ENCODE data around the gene NLRP9. TPM values are rescaled to one million over a fixed set of nuclear protein-coding genes. Genes with fewer than 3 reads are reported as not detected.

Gene NLRP9
- total and polyA plus RNA-seq, 2 of the 13 experiments (the other 11 are each of a cell fraction or from before 2014, with no cell fraction given): not detected

DNA sequence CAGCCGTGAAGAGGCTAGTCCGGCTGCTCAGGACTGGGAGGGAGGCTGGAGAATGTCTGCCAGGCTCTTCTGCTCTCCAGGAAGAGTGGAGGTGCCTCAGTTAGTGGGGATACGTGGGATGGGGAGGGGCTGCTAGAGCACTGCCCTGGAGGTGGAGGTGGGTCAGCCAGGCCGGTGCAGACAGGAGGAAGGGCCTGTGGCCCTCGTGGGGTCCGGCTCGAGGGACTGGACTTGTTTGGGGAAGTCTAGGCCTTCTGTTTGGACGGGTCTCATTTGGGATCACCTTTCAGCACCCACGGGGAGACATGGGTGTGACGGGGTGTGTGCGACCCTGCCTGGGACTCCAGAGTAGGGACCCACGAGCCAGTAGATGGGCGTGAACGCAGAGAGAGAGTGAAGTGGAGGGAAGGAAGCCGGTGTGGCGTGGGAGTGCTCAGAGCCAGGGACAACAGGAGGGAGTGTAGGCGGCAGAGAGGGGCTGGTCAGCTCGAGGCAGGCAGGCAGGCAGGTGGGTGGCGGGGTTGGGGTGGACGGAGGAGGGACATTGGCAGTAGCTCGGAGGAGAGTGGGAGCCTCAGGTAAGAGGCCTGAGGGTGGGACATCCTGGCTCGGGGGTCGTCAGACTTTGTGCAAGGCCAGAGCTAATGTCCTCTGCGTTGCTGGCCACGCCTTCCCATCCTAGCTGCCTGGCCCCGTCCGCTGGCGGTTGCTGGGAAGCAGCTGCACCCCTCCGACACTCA is 51.7 kb downstream of the NLRP9 start (continued):
- TF ChIP-seq, protein P1, sequence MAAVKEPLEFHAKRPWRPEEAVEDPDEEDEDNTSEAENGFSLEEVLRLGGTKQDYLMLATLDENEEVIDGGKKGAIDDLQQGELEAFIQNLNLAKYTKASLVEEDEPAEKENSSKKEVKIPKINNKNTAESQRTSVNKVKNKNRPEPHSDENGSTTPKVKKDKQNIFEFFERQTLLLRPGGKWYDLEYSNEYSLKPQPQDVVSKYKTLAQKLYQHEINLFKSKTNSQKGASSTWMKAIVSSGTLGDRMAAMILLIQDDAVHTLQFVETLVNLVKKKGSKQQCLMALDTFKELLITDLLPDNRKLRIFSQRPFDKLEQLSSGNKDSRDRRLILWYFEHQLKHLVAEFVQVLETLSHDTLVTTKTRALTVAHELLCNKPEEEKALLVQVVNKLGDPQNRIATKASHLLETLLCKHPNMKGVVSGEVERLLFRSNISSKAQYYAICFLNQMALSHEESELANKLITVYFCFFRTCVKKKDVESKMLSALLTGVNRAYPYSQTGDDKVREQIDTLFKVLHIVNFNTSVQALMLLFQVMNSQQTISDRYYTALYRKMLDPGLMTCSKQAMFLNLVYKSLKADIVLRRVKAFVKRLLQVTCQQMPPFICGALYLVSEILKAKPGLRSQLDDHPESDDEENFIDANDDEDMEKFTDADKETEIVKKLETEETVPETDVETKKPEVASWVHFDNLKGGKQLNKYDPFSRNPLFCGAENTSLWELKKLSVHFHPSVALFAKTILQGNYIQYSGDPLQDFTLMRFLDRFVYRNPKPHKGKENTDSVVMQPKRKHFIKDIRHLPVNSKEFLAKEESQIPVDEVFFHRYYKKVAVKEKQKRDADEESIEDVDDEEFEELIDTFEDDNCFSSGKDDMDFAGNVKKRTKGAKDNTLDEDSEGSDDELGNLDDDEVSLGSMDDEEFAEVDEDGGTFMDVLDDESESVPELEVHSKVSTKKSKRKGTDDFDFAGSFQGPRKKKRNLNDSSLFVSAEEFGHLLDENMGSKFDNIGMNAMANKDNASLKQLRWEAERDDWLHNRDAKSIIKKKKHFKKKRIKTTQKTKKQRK (IDR thresholded peaks at IDR 0.05; ENCODE audit: low read length): no peak
- no peak for TF ChIP-seq NR2F1 (CRISPR knock-in tag; IDR thresholded peaks at IDR 0.05)
- no peak for TF ChIP-seq KDM4B (CRISPR knock-in tag; IDR thresholded peaks at IDR 0.05)
- TF ChIP-seq NR2F2 (IDR thresholded peaks at IDR 0.05; ENCODE audit: borderline replicate concordance, low read depth): no peak
- TF ChIP-seq ZNF747 (CRISPR knock-in tag; IDR thresholded peaks at IDR 0.05; ENCODE audit: borderline replicate concordance): no peak
- no peak for TF ChIP-seq HNRNPL (IDR thresholded peaks at IDR 0.05; ENCODE audit: low read depth, low read length)
- TF ChIP-seq, protein P2, sequence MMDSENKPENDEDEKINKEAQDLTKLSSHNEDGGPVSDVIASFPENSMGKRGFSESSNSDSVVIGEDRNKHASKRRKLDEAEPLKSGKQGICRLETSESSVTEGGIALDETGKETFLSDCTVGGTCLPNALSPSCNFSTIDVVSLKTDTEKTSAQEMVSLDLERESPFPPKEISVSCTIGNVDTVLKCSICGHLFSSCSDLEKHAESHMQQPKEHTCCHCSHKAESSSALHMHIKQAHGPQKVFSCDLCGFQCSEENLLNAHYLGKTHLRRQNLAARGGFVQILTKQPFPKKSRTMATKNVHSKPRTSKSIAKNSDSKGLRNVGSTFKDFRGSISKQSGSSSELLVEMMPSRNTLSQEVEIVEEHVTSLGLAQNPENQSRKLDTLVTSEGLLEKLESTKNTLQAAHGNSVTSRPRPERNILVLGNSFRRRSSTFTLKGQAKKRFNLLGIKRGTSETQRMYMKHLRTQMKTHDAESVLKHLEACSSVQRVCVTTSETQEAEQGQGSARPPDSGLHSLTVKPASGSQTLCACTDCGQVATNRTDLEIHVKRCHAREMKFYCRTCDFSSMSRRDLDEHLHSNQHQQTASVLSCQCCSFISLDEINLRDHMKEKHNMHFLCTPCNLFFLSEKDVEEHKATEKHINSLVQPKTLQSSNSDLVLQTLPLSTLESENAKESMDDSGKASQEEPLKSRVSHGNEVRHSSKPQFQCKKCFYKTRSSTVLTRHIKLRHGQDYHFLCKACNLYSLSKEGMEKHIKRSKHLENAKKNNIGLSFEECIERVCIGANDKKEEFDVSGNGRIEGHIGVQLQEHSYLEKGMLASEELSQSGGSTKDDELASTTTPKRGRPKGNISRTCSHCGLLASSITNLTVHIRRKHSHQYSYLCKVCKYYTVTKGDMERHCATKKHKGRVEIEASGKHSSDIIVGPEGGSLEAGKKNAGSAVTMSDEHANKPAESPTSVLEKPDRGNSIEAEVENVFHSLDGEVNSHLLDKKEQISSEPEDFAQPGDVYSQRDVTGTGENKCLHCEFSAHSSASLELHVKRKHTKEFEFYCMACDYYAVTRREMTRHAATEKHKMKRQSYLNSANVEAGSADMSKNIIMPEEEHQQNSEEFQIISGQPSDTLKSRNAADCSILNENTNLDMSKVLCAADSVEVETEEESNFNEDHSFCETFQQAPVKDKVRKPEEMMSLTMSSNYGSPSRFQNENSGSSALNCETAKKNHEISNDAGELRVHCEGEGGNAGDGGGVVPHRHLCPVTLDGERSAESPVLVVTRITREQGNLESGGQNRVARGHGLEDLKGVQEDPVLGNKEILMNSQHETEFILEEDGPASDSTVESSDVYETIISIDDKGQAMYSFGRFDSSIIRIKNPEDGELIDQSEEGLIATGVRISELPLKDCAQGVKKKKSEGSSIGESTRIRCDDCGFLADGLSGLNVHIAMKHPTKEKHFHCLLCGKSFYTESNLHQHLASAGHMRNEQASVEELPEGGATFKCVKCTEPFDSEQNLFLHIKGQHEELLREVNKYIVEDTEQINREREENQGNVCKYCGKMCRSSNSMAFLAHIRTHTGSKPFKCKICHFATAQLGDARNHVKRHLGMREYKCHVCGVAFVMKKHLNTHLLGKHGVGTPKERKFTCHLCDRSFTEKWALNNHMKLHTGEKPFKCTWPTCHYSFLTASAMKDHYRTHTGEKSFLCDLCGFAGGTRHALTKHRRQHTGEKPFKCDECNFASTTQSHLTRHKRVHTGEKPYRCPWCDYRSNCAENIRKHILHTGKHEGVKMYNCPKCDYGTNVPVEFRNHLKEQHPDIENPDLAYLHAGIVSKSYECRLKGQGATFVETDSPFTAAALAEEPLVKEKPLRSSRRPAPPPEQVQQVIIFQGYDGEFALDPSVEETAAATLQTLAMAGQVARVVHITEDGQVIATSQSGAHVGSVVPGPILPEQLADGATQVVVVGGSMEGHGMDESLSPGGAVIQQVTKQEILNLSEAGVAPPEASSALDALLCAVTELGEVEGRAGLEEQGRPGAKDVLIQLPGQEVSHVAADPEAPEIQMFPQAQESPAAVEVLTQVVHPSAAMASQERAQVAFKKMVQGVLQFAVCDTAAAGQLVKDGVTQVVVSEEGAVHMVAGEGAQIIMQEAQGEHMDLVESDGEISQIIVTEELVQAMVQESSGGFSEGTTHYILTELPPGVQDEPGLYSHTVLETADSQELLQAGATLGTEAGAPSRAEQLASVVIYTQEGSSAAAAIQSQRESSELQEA (CRISPR knock-in tag; IDR thresholded peaks at IDR 0.05; ENCODE audit: not compliant biosample characterization): no peak
- no peak for TF ChIP-seq ZNF616 (CRISPR knock-in tag; IDR thresholded peaks at IDR 0.05; ENCODE audit: low read depth)
- TF ChIP-seq HDAC1 (CRISPR knock-in tag; IDR thresholded peaks at IDR 0.05): no peak
- TF ChIP-seq, protein P3, sequence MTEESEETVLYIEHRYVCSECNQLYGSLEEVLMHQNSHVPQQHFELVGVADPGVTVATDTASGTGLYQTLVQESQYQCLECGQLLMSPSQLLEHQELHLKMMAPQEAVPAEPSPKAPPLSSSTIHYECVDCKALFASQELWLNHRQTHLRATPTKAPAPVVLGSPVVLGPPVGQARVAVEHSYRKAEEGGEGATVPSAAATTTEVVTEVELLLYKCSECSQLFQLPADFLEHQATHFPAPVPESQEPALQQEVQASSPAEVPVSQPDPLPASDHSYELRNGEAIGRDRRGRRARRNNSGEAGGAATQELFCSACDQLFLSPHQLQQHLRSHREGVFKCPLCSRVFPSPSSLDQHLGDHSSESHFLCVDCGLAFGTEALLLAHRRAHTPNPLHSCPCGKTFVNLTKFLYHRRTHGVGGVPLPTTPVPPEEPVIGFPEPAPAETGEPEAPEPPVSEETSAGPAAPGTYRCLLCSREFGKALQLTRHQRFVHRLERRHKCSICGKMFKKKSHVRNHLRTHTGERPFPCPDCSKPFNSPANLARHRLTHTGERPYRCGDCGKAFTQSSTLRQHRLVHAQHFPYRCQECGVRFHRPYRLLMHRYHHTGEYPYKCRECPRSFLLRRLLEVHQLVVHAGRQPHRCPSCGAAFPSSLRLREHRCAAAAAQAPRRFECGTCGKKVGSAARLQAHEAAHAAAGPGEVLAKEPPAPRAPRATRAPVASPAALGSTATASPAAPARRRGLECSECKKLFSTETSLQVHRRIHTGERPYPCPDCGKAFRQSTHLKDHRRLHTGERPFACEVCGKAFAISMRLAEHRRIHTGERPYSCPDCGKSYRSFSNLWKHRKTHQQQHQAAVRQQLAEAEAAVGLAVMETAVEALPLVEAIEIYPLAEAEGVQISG (CRISPR knock-in tag; IDR thresholded peaks at IDR 0.05): no peak
- TF ChIP-seq ZNF879 (CRISPR knock-in tag; IDR thresholded peaks at IDR 0.05): no peak
